WERI-Rb-1 (cell line): ENCODE results near the gene MYL10.

Experiments
- DNase-seq: peaks from one replicate; pipeline ENCODE4 v3.0.0-alpha.2; 2020
- H3K27ac ChIP-seq: fragments of 250-450 bp; sonication (Bioruptor Pico); 2 replicates; pipeline ENCODE4 v1.5.1; 2020; ENCODE audit warnings: mild to moderate bottlenecking, moderate library complexity
- H3K27me3 ChIP-seq: fragments of 250-450 bp; sonication (Bioruptor Pico); 2 replicates; pipeline ENCODE4 v1.5.1; 2021; ENCODE audit warnings: mild to moderate bottlenecking, low read depth, moderate library complexity; ENCODE audit not compliant: insufficient read depth, severe bottlenecking
- H3K36me3 ChIP-seq: fragments of 250-450 bp; sonication (Bioruptor Pico); 2 replicates; pipeline ENCODE4 v1.5.1; 2020; ENCODE audit warnings: mild to moderate bottlenecking, moderate library complexity
- H3K4me3 ChIP-seq: 2 replicates; pipeline ENCODE4 v1.5.1; 2011; ENCODE audit warnings: low read depth, mild to moderate bottlenecking, control low read depth, low read length
- H3K9me3 ChIP-seq: fragments of 250-450 bp; sonication (Bioruptor Pico); 2 replicates; pipeline ENCODE4 v1.5.1; 2021; ENCODE audit warnings: mild to moderate bottlenecking, moderate library complexity; ENCODE audit not compliant: severe bottlenecking
- TF ChIP-seq, protein P1 (sequence below): IDR thresholded peaks from 2 replicates; pipeline ENCODE4 v1.5.1; 2011; ENCODE audit warnings: low read depth, mild to moderate bottlenecking, control low read depth, inconsistent platforms, low read length

The MYL10 gene

DNA sequence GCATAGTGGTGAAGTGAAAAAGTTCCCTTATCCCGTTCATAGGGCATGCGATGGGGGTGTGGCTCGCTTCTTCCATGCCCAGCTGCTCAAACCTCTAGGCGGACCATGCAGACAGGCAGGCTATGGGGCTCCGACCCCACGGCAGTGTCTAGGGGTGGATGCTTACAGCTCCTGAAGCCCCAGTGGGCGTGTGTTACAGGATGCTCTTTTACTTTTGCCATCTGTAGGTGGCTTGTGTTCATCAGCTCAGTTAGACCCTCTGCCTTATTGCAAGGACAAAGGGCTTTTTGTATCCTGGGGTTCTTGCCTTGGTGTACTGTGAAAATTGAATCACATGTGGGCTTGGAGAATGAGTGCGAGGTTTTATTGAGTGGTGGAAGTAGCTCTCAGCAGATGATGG is at the start of gene MYL10:
Gene MYL10, minus strand, starts transcription at position 126 of the 400 bp plus-strand sequence. CDS start 178 bp downstream, outside the sequence.
- no peak for DNase-seq
- Histone ChIP-seq H3K36me3 (no peaks in the 10 kb centered on the region), H3K27ac (no peak within 1 kb of the TSS), H3K9me3 (no peaks in the 10 kb centered on the region), H3K27me3 (no peaks in the 10 kb centered on the region), H3K4me3 (no peak within 1 kb of the TSS)
- TF ChIP-seq, protein P1, sequence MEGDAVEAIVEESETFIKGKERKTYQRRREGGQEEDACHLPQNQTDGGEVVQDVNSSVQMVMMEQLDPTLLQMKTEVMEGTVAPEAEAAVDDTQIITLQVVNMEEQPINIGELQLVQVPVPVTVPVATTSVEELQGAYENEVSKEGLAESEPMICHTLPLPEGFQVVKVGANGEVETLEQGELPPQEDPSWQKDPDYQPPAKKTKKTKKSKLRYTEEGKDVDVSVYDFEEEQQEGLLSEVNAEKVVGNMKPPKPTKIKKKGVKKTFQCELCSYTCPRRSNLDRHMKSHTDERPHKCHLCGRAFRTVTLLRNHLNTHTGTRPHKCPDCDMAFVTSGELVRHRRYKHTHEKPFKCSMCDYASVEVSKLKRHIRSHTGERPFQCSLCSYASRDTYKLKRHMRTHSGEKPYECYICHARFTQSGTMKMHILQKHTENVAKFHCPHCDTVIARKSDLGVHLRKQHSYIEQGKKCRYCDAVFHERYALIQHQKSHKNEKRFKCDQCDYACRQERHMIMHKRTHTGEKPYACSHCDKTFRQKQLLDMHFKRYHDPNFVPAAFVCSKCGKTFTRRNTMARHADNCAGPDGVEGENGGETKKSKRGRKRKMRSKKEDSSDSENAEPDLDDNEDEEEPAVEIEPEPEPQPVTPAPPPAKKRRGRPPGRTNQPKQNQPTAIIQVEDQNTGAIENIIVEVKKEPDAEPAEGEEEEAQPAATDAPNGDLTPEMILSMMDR = no peak

DNA sequence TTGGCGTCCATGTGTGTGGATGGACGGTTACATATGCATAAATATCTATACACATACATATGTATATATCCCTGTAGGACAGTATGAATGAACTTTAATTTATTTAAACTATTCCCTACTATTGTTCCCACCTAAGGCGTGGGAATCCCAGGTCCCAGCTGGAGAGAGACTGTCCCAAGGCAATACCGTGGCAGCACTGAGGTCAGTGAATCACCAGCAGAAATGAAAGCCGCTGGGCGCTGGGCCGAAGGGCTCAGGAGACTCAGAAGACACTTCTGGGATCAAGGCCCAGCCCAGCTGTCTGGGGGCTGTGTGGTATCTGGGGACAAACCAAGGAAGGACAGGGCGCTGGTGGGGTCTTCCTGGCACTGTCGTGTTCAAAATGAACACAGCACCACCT is 49.6 kb upstream of the MYL10 start:
- Histone ChIP-seq H3K4me3 (no peak overlapping the region), H3K36me3 (no peaks in the 10 kb centered on the region), H3K27me3 (no peaks in the 10 kb centered on the region), H3K9me3 (no peaks in the 10 kb centered on the region), H3K27ac (no peak overlapping the region)
- TF ChIP-seq, protein P1 = no peak
- no peak for DNase-seq

DNA sequence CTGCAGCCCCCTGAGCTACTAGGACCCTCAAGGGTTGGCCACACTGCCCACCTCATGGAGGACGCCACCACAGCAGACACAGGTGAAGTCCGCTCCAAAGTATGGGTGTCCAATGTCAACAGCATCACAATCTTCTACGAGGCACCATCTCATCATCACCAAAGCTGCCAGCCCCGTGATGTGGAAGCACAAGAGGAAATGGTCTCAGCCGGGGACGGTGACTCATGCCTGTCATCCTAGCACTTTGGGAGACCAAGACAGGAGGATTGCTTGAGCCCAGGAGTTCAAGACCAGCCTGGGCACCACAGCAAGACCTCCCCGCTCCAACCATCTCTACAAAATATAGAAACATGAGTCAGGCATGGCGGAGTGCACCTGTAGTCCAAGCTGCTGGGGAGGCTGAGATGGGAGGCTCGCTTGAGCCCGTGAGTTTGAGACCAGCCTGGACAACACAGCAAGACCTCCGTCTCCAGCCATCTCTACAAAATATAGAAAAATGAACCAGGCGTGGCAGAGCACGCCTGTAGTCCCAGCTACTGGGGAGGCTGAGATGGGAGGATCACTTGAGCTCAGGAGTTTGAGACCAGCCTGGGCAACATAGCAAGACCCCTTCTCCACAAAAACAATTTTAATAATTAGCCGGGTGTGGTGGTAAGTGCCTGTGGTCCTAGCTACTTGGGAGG is 48.8 kb upstream of the MYL10 start:
- Histone ChIP-seq H3K27me3 (no peaks in the 10 kb centered on the region), H3K36me3 (no peaks in the 10 kb centered on the region), H3K9me3 (no peaks in the 10 kb centered on the region), H3K27ac (no peak overlapping the region), H3K4me3 (no peak overlapping the region)
- TF ChIP-seq, protein P1 = no peak
- no peak for DNase-seq

DNA sequence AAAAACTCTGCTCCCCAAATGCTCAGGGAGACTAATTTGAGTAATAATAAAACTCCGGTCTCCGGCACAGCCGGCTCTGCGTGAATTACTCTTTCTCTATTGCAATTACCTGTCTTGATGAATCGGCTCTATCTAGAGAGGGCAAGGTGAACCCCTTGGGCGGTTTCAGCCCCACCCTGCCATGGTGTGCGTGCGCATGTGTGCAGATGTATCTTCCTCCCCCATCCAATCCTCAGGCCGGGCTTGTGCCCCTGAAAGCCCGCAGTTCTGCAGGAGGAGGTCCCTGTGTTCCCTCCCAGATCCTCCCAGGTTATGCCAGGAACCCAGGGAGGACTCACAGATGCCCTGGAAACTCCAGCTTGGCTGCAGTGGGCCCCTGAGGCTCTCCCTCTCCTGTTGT is 48.3 kb upstream of the MYL10 start:
- DNase-seq = no peak
- Histone ChIP-seq H3K36me3 (no peaks in the 10 kb centered on the region), H3K27me3 (no peaks in the 10 kb centered on the region), H3K4me3 (no peak overlapping the region), H3K27ac (no peak overlapping the region), H3K9me3 (no peaks in the 10 kb centered on the region)
- TF ChIP-seq, protein P1 = no peak

DNA sequence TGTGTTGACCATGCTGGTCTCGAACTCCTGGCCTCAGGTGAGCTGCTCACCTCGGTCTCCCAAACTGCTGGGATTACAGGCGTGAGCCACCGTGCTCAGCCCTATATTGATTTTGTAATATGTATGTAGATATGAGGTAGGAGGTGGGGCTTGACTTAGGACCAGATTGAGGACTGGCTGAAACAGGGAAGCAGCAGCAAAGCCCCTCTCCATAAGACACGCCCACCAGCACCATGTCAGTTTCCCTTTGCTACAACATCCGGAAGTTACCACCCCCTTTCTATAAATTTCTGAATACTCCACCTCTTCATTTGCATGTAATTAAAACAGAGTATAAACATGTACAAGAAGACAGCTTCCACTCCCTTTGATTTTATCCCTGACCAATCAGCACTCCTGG is 47.9 kb upstream of the MYL10 start:
- TF ChIP-seq, protein P1 = no peak
- Histone ChIP-seq H3K27ac (no peak overlapping the region), H3K9me3 (no peaks in the 10 kb centered on the region), H3K27me3 (no peaks in the 10 kb centered on the region), H3K36me3 (no peaks in the 10 kb centered on the region), H3K4me3 (no peak overlapping the region)
- DNase-seq = no peak

DNA sequence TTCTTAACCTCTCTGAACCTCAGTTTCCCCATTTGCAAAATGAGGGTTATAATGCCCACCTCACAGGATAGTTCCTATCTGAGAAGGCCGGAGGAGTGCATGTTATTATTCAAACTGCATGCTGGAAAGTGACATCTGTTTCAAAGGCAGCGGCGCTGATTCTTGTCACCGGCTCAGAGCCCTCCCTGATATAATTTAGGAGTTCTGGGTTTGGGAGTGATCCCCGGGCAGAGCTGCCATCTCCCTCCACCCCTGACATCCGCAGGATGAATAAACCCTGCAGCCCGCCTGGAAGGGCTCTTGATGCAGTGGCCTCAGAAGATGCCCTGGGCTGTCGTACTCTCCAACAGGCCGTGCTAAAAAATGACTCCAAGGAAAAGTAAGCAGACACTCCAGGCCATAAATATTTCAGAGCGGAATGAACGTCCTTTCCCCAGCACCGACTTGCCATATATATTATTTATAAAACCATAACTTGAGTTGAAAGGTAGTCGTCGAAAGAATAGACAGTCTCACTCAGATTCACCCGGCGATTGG is 47.0 kb upstream of the MYL10 start:
- no peaks in the 10 kb centered on the region for H3K36me3 ChIP-seq
- H3K27me3 ChIP-seq = no peaks in the 10 kb centered on the region
- no peaks in the 10 kb centered on the region for H3K9me3 ChIP-seq
- no peak overlapping the region for H3K27ac ChIP-seq
- no peak for DNase-seq
- TF ChIP-seq, protein P1 = no peak
- H3K4me3 ChIP-seq = no peak overlapping the region
